PC-3 (cell line): ENCODE data around the gene NCOR2. TPM values are rescaled to one million over a fixed set of nuclear protein-coding genes. Genes with fewer than 3 reads are reported as not detected.

ENCODE experiments used
- ATAC-seq: fragments of 200-7000 bp; cut with Tn5 transposase; 2 replicates; pipeline ENCODE4 v1.9.1; 2020; ENCODE audit warnings: mild to moderate bottlenecking, moderate library complexity
- BruUV-seq: library from RNA; stranded (reverse); fragments of 400-500 nt; replicated peaks from 2 replicates; lab custom pipeline; 2021; lab: Mats Ljungman, UMichigan
- CTCF ChIA-PET: fragments of 300-600 bp; sonication (Branson Sonifier 250); formaldehyde crosslinking; loops from one replicate; lab custom pipeline; 2022; ENCODE audit warnings: antibody characterized with exemption; lab: Charles Lee
- POLR2A ChIA-PET: fragments of 300-600 bp; sonication (Branson Sonifier 250); formaldehyde crosslinking; loops from one replicate; lab custom pipeline; 2022; ENCODE audit warnings: antibody characterized with exemption; ENCODE audit not compliant: unreplicated experiment; lab: Charles Lee
- DNase-seq: peaks from one replicate; pipeline ENCODE4 v3.0.0-alpha.2; 2015
- H2AFZ ChIP-seq: fragments of 300-600 bp; sonication (generic); 2 replicates; pipeline ENCODE4 v1.6.0; 2016; ENCODE audit warnings: antibody characterized with exemption, low read length
- H3F3A ChIP-seq: fragments of 300-600 bp; sonication (generic); one replicate; pipeline ENCODE4 v1.6.0; 2017; ENCODE audit warnings: antibody characterized with exemption, low read length, control low read depth, mild to moderate bottlenecking; ENCODE audit not compliant: unreplicated experiment
- H3K27ac ChIP-seq: fragments of 300-600 bp; sonication (generic); 2 replicates; pipeline ENCODE4 v1.5.1; 2016; ENCODE audit warnings: mild to moderate bottlenecking, low read length
- H3K27me3 ChIP-seq: fragments of 300-600 bp; sonication (generic); 2 replicates; pipeline ENCODE4 v1.6.1; 2016; ENCODE audit warnings: low read length, mixed read lengths
- H3K36me3 ChIP-seq: fragments of 300-600 bp; sonication (generic); 2 replicates; pipeline ENCODE4 v1.6.1; 2016; ENCODE audit warnings: low read depth, mixed run types, low read length, mixed read lengths
- H3K4me1 ChIP-seq: fragments of 300-600 bp; sonication (generic); 2 replicates; pipeline ENCODE4 v1.5.1; 2016; ENCODE audit warnings: low read length; ENCODE audit not compliant: insufficient read depth
- H3K4me2 ChIP-seq: fragments of 300-600 bp; sonication (generic); 2 replicates; pipeline ENCODE4 v1.6.0; 2016; ENCODE audit warnings: low read length
- H3K4me3 ChIP-seq: fragments of 300-600 bp; sonication (generic); 2 replicates; pipeline ENCODE4 v1.5.1; 2016; ENCODE audit warnings: mild to moderate bottlenecking, low read length, mixed read lengths
- H3K79me2 ChIP-seq: fragments of 300-600 bp; sonication (generic); 2 replicates; pipeline ENCODE4 v1.6.1; 2017; ENCODE audit warnings: low read length, mixed read lengths
- H3K9ac ChIP-seq: fragments of 300-600 bp; sonication (generic); 2 replicates; pipeline ENCODE4 v1.6.0; 2016; ENCODE audit warnings: mild to moderate bottlenecking, low read length
- H3K9me2 ChIP-seq: fragments of 300-600 bp; sonication (generic); replicated peaks from 2 replicates; pipeline ENCODE4 v1.6.1; 2016; ENCODE audit warnings: mixed run types, low read length, mixed read lengths
- H3K9me3 ChIP-seq: fragments of 300-600 bp; sonication (generic); 2 replicates; pipeline ENCODE4 v1.6.1; 2016; ENCODE audit warnings: low read length, mixed read lengths
- H4K20me1 ChIP-seq: fragments of 300-600 bp; sonication (generic); 2 replicates; pipeline ENCODE4 v1.6.1; 2016; ENCODE audit warnings: low read length, mixed read lengths
- CTCF ChIP-seq: fragments of 300-600 bp; sonication (generic); conservative IDR thresholded peaks from 2 replicates; pipeline ENCODE4 v1.5.1; 2017; ENCODE audit warnings: antibody characterized with exemption, low read depth, mild to moderate bottlenecking, low read length
- EZH2 ChIP-seq: fragments of 300-600 bp; sonication (generic); IDR thresholded peaks from one replicate; pipeline ENCODE4 v1.6.1; 2017; ENCODE audit warnings: antibody characterized with exemption, mild to moderate bottlenecking, low read length; ENCODE audit not compliant: unreplicated experiment
- EZH2phosphoT487 ChIP-seq: fragments of 300-600 bp; sonication (generic); IDR thresholded peaks from 2 replicates; pipeline ENCODE4 v1.6.1; 2018; ENCODE audit warnings: mild to moderate bottlenecking, antibody characterized with exemption, low read length, borderline replicate concordance
- intact Hi-C: fragments of 100-400 bp; cut with micrococcal nuclease; formaldehyde crosslinking; loops from 2 replicates; pipeline ENCODE4 v1.9.0; 2023
- total RNA-seq: library from RNA; depleted of rRNA; stranded (reverse); fragments of >200 nt; gene quantifications from 2 replicates; pipeline ENCODE4 v1.2.3, GENCODE V29; 2014

NCOR2 gene
- total RNA-seq, 1 experiment from 2014 or later = 117 TPM

- peaks cover 4% of the 10 kb centered on the region; the same call in 1 of the 2 replicates for H3K9me3 ChIP-seq
- ATAC-seq (no peak), DNase-seq (no peak)
- no peaks in the 10 kb centered on the region for H3K36me3 ChIP-seq
- H2AFZ ChIP-seq = no peak overlapping the region
- no TSS peak for BruUV-seq
- no peaks in the 10 kb centered on the region for H3K79me2 ChIP-seq
- ChIA-PET POLR2A (no interaction called here), CTCF (no interaction called here)
- peaks cover 6% of the 10 kb centered on the region for H3F3A ChIP-seq
- TF ChIP-seq EZH2 (no peak), EZH2phosphoT487 (no peak), CTCF (no peak)
- intact Hi-C loops = no loop called here
- no peak overlapping the region for H3K27ac ChIP-seq
- H3K4me3 ChIP-seq = no peak overlapping the region
- H3K4me1 ChIP-seq = peaks cover 30% of the 10 kb centered on the region
- no peak overlapping the region for H3K4me2 ChIP-seq
- no peaks in the 10 kb centered on the region for H3K9me2 ChIP-seq
- H4K20me1 ChIP-seq = no peaks in the 10 kb centered on the region
- H3K9ac ChIP-seq = no peak overlapping the region
- no peaks in the 10 kb centered on the region for H3K27me3 ChIP-seq
Observed at GRCh38 chr12:124610021-124610612, 42.7 kb upstream of the NCOR2 start.

GRCh38 chr12:124609041-124609989, 41.9 kb upstream of the NCOR2 start:
- TF ChIP-seq EZH2 = no peak
- TF ChIP-seq CTCF = no peak
- TF ChIP-seq EZH2phosphoT487 = no peak
- BruUV-seq = no TSS peak
- CTCF ChIA-PET = no interaction called here

More at GRCh38 chr12:124609041-124609989, 41.9 kb upstream of the NCOR2 start:
- DNase-seq (peak; percentile 96), ATAC-seq (peak; percentile 71)
- POLR2A ChIA-PET = no interaction called here
- H3F3A ChIP-seq = peaks cover 6% of the 10 kb centered on the region
- peak overlapping the region; percentile 71 for H3K27ac ChIP-seq
- no peaks in the 10 kb centered on the region for H4K20me1 ChIP-seq
- H3K9me2 ChIP-seq = no peaks in the 10 kb centered on the region
- H3K9me3 ChIP-seq = peaks cover 2% of the 10 kb centered on the region; the same call in 1 of the 2 replicates
- intact Hi-C loops = loop anchor here (2.0 kb wide), 3 partner anchors 27 to 73 kb away; no protein-coding TSS in a partner anchor
- peak overlapping the region; percentile 38 for H2AFZ ChIP-seq
- peaks cover 30% of the 10 kb centered on the region for H3K4me1 ChIP-seq
- H3K4me3 ChIP-seq = peak overlapping the region; percentile 55
- no peaks in the 10 kb centered on the region for H3K79me2 ChIP-seq
- H3K4me2 ChIP-seq = peak overlapping the region; percentile 82
- H3K27me3 ChIP-seq = no peaks in the 10 kb centered on the region
- H3K36me3 ChIP-seq = no peaks in the 10 kb centered on the region
- H3K9ac ChIP-seq = peak overlapping the region; percentile 19; the same call in 1 of the 2 replicates
